CMK (cell line): ENCODE results near the gene ZNRF1.
"Not testable (repeated sequence)": the region's sequence is repeated elsewhere in the genome, so short reads cannot be mapped to it uniquely, and the experiment has no call there.

Experiments used
- DNase-seq: peaks from one replicate; pipeline ENCODE4 v3.0.0-alpha.2; 2010; ENCODE audit warnings: low read depth

The ZNRF1 gene

GRCh38 chr16:75002474-75002873 is 3.6 kb downstream of the ZNRF1 start:
- DNase-seq: peak; percentile 47

GRCh38 chr16:75003931-75004330 is 5.1 kb downstream of the ZNRF1 start:
- DNase-seq: no peak

GRCh38 chr16:75004460-75004859 is 5.6 kb downstream of the ZNRF1 start:
- DNase-seq: no peak

GRCh38 chr16:75005697-75006096 is 6.9 kb downstream of the ZNRF1 start:
- DNase-seq: no peak

GRCh38 chr16:75007443-75007842 is 8.6 kb downstream of the ZNRF1 start:
- DNase-seq: no peak

- no peak for DNase-seq
These were observed 11.6 kb downstream of the ZNRF1 start for GRCh38 chr16:75010427-75010826.

GRCh38 chr16:75011634-75012307 is 12.9 kb downstream of the ZNRF1 start:
- DNase-seq: no peak

GRCh38 chr16:75012380-75013081 is 13.7 kb downstream of the ZNRF1 start:
- DNase-seq: no peak

- DNase-seq: not testable (repeated sequence)
These were observed 14.3 kb downstream of the ZNRF1 start for GRCh38 chr16:75013123-75013522.

- no peak for DNase-seq
These were observed 15.5 kb downstream of the ZNRF1 start for GRCh38 chr16:75014318-75014717.

GRCh38 chr16:75016451-75017081 is 17.7 kb downstream of the ZNRF1 start:
- not testable (repeated sequence) for DNase-seq

- no peak for DNase-seq
These were observed 19.1 kb downstream of the ZNRF1 start for GRCh38 chr16:75017670-75018525.

GRCh38 chr16:75019007-75019406 is 20.2 kb downstream of the ZNRF1 start:
- no peak for DNase-seq

- no peak for DNase-seq
These were observed 20.8 kb downstream of the ZNRF1 start for GRCh38 chr16:75019586-75019985.

GRCh38 chr16:75021410-75021809 is 22.6 kb downstream of the ZNRF1 start:
- no peak for DNase-seq

- DNase-seq: no peak
These were observed 23.7 kb downstream of the ZNRF1 start for GRCh38 chr16:75022567-75022966.

- no peak for DNase-seq
These were observed 24.2 kb downstream of the ZNRF1 start for GRCh38 chr16:75023009-75023408.

GRCh38 chr16:75024182-75024581 is 25.4 kb downstream of the ZNRF1 start:
- no peak for DNase-seq

- DNase-seq: no peak
These were observed 25.8 kb downstream of the ZNRF1 start for GRCh38 chr16:75024594-75024993.

- DNase-seq: no peak
These were observed 26.9 kb downstream of the ZNRF1 start for GRCh38 chr16:75025761-75026160.

- not testable (repeated sequence) for DNase-seq
These were observed 27.5 kb downstream of the ZNRF1 start for GRCh38 chr16:75026239-75026891.

- DNase-seq: no peak
These were observed 28.1 kb downstream of the ZNRF1 start for GRCh38 chr16:75026892-75027391.
